ENCODE results near the gene DOP1B. TPM values are rescaled to one million over a fixed set of nuclear protein-coding genes. Genes with fewer than 3 reads are reported as not detected.
"Not testable (repeated sequence)": the region's sequence is repeated elsewhere in the genome, so short reads cannot be mapped to it uniquely, and the experiment has no call there.

The DOP1B gene
- total RNA-seq, 2 donors from 2014 or later, result 12.1 to 12.9 TPM

DNA sequence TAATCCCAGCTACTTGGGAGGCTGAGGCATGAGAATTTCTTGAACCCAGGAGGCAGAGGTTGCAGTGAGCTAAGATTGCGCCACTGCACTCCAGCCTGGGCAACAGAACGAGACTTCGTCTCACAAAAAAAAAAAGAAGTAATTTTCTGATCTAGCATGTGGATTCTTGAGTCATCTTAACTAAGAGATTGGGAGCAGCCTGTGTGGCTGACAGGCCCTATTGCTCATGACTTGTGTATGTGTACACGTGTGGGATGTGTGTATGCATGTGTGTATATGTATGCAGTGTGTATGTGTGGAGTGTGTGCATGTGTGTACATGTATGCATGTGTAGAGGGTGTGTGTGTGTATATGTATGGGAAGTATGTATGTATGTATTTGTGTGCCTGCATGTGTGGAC is 29.5 kb downstream of the DOP1B start:
- Mint-ChIP-seq H3K36me3 (peaks cover 0 to 4% of the 10 kb centered on the region in 2 donors), H3K27ac (no peak overlapping the region), H3K9me3 (no peaks in the 10 kb centered on the region)
- no peak for ATAC-seq
- DNase-seq (ENCODE audit: low spot score in 2 of 2), result no peak

DNA sequence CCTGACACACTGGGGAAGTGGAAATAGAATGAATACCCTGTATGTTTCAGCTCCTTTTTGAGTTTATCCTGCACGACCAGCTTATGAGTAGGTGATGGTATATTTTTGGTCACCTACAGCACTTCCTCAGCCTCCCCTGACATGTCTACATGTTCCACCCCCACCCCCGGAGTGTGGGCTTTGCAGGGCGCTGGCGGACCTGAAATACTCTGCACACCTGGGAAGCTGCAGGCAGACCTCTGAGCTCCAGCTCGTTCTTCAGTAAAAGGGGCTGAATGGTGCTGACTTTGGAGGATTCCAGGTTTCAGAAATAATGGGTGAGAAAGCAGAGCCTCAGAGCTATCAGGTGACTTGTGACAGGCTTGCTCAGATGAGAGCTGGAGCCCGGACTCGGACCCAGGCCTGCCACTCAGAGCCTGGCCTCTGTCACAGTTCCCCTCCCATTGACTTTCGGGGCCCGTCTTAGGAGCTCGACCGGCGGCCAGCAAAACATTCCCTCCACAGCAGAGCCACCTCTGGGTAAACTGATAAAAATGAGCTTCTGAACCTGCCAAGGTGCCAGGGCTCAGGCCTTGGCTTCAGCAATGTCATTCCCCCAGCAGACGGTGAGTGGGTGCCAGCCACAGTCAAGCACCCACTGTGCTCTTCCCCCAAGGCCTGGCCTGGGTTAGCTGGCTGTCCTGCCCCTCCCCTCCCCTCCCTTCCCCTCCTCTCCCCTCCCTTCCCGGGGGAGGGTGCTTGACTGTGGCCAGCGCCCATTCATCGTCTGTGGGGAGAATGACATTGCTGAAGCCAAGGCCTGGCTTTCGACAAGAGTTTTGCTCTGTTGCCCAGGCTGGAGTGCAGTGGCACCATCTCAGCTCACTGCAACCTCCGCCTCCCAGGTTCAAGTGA is 30.1 kb downstream of the DOP1B start:
- DNase-seq (ENCODE audit: low spot score in 2 of 2) (no peak), ATAC-seq (no peak)
- Mint-ChIP-seq H3K9me3 (no peaks in the 10 kb centered on the region), H3K27ac (no peak overlapping the region), H3K36me3 (peaks cover 0 to 4% of the 10 kb centered on the region in 2 donors)

DNA sequence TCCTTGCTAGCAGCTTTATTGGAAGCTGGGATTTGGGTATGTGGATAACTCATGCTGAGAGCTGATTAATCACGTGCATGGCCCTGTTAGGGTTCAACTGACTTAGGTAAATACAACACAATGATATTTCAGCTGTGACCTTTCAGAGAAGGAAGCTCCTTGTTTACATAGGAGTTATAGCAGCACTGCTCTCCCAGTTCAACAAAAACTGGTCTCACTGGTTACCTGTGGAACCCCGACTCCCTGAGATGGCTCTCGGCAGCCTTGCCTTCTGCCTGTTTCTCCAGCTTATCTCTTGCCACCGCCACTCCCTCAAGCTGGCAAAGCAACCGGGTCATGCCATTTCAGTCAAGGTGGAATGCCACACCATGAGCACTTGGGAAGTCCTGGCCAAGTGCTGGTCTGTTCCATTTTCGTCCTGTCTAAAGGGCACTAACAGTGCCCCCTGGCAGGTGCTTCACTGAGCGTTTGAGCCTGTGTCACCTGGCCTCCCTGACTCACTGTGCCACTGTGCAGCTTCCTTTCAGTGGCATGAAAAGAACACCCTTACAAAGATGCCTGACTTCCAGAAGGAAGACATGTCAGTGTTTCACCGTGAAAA is 31.6 kb downstream of the DOP1B start:
- H3K36me3 Mint-ChIP-seq, result peaks cover 0 to 4% of the 10 kb centered on the region in 2 donors
- no peaks in the 10 kb centered on the region for H3K9me3 Mint-ChIP-seq
- DNase-seq (ENCODE audit: low spot score in 2 of 2) (no peak), ATAC-seq (peak in 1 of 2 donors; percentile 37)
- no peak overlapping the region for H3K27ac Mint-ChIP-seq

DNA sequence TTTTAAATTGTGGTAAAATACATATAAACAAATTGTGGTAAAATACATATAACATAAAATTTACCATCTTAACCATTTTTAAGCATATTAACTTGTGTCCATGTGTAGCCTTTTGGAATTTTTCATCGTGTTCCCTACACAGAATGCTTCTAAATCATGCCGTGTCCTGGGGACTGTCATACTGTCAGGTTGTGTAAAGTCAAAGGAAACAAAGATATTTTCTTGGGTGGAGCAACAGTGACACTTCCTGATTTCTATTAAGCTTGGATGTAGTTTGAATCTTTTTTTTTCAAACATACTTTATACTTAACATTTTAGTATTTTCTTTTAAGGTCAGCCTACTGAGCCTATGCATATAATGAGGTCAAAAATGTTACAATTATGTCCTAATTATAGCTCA is 32.3 kb downstream of the DOP1B start:
- Mint-ChIP-seq H3K9me3 (no peaks in the 10 kb centered on the region), H3K27ac (no peak overlapping the region), H3K36me3 (peaks cover 0 to 4% of the 10 kb centered on the region in 2 donors)
- ATAC-seq, result no peak
- DNase-seq (ENCODE audit: low spot score in 2 of 2), result no peak

DNA sequence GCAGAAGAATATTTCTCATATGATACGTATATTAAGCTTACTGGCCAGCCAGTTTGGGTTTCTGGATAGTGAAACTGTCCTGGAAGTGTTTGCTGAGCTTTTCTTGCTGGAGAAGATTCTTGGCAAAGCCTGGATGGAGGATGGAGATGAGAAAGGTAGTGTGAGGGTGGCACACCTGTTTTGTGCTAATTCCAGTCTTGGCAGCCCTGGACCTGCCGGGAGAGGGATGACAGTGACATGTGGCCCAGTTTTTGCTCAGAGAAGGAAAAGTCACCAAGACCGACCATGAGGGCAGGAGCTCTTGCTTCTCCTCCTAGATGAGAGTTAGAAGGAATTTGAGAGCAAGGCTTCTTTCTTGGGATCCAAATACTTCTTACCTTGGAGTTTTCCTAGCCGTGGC is 34.1 kb downstream of the DOP1B start:
- peaks cover 0 to 4% of the 10 kb centered on the region in 2 donors for H3K36me3 Mint-ChIP-seq
- ATAC-seq, result no peak

DNA sequence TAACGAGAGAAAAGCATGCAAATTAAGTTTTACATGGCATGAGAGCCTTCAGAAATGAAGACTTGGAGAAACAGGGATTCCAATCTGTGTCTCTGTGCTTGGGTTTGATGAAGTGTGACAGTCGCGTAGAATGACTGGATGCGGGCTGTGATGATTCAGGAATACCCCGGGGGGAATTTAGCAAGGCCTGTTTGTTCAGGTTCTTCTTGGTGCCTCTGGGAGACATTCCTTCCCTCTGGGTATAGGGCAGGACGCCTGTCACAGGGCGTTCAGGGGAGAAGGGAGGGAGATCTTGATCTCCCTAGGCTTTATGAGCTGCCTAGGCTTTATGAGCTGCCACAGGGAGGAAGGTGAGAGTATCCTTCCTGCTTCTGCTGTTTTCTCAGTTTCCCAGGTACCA is 36.6 kb downstream of the DOP1B start:
- ATAC-seq, result no peak
- Mint-ChIP-seq H3K27ac (no peak overlapping the region), H3K9me3 (no peaks in the 10 kb centered on the region), H3K36me3 (peaks cover 0 to 4% of the 10 kb centered on the region in 2 donors)
- DNase-seq (ENCODE audit: low spot score in 2 of 2), result no peak

More for the DNA sequence above, 34.1 kb downstream of the DOP1B start:
- Mint-ChIP-seq H3K9me3 (no peaks in the 10 kb centered on the region), H3K27ac (peak overlapping the region in 1 of 2 donors; percentile 59)
- DNase-seq (ENCODE audit: low spot score in 2 of 2), result no peak

DNA sequence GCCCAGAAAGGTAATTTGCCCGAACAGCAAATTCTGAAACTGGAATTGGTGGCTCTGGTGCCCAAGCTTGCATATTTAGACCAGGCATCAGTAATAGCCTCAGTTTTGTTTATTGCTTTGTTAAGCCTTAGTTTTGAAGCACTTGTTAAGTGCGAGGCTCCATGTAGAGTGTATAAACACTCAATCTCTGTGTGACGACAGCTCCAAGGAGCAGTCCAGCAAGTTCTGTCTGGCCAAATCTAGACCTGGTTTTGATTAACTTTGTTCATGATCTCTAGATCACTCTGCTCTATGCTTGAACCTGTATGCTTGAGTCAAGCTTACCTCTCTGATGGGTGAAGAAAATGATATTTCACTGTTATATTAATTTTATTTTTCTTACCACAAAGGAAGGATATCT is 37.4 kb downstream of the DOP1B start:
- ATAC-seq, result no peak
- no peak for DNase-seq (ENCODE audit: low spot score in 2 of 2)
- Mint-ChIP-seq H3K27ac (no peak overlapping the region), H3K36me3 (peaks cover 0 to 10% of the 10 kb centered on the region in 2 donors), H3K9me3 (no peaks in the 10 kb centered on the region)

DNA sequence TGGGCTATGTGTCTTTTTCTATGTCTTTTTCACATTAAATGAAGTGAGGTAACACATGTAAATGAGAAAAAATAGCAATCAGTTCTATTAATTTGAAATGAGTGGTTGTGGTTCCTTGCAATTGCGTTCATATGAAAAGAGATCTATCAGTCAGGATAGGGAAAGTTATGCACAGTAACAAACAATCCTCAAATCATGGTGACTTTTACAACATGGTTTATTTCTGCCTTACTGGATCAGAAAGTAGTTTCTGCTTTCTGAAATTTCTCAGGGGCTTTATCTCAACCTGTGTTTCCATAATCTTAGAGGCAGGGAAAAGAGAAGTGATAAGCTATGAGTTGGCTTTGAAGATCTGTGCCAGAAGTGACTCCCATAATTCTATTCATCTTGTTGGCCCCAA is 39.0 kb downstream of the DOP1B start:
- Mint-ChIP-seq H3K9me3 (no peaks in the 10 kb centered on the region), H3K27ac (no peak overlapping the region), H3K36me3 (peaks cover 0 to 11% of the 10 kb centered on the region in 2 donors)
- DNase-seq (ENCODE audit: low spot score in 2 of 2), result no peak
- ATAC-seq, result no peak

DNA sequence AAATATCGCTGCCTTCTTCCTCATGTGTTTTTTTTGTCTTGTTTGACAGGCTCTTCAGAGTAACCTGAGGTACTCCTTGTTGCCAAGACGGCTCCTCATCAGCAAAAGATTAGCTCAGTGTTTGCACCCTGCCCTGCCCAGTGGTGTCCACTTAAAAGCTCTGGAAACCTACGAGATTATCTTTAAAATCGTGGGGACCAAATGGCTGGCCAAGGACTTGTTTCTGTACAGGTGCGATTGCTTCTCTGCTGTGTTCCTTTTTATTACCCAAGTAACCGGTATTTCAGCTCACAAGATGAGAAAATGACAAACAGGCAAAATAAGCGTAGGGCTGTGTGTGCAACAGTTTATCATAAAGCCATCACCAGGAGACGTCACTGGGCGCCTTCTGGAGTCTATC is 42.4 kb downstream of the DOP1B start:
- Mint-ChIP-seq H3K36me3 (peaks cover 0 to 7% of the 10 kb centered on the region in 2 donors), H3K9me3 (no peaks in the 10 kb centered on the region), H3K27ac (no peak overlapping the region)
- DNase-seq (ENCODE audit: low spot score in 2 of 2) (no peak), ATAC-seq (no peak)

DNA sequence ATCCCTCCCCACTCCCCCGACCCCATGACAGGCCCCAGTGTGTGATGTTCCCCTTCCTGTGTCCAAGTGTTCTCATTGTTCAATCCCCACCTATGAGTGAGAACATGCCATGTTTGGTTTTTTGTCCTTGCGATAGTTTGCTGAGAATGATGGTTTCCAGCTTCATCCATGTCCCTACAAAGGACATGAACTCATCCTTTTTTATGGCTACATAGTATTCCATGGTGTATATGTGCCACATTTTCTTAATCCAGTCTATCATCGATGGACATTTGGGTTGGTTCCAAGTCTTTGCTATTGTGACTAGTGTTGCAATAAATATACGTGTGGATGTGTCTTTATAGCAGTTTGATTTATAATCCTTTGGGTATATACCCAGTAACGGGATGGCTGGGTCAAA is 43.0 kb downstream of the DOP1B start:
- DNase-seq (ENCODE audit: low spot score in 2 of 2); ATAC-seq; H3K36me3 Mint-ChIP-seq; H3K27ac Mint-ChIP-seq; H3K9me3 Mint-ChIP-seq: not testable (repeated sequence)

DNA sequence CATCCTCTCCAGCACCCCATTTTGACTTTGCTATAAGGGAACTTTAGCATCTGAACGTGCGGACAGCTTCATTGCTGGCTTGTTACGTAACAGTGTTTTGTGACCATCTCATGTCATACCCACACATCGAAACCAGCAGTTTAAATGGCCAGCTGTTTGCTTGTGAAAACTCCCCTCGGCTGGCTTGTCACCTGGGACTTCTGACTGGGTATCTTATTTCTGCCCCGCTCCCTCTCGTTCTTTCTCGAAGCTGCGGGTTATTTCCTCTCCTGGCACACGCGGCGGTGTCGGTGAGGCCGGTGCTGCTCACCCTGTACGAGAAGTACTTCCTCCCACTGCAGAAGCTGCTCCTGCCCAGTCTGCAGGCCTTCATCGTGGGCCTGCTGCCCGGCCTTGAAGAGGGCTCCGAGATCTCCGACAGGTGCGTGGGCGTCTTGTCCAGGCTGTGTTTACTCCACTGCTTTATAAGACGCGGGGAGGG is 43.5 kb downstream of the DOP1B start:
- ATAC-seq (no peak), DNase-seq (ENCODE audit: low spot score in 2 of 2) (no peak)
- H3K27ac Mint-ChIP-seq, result no peak overlapping the region

DNA sequence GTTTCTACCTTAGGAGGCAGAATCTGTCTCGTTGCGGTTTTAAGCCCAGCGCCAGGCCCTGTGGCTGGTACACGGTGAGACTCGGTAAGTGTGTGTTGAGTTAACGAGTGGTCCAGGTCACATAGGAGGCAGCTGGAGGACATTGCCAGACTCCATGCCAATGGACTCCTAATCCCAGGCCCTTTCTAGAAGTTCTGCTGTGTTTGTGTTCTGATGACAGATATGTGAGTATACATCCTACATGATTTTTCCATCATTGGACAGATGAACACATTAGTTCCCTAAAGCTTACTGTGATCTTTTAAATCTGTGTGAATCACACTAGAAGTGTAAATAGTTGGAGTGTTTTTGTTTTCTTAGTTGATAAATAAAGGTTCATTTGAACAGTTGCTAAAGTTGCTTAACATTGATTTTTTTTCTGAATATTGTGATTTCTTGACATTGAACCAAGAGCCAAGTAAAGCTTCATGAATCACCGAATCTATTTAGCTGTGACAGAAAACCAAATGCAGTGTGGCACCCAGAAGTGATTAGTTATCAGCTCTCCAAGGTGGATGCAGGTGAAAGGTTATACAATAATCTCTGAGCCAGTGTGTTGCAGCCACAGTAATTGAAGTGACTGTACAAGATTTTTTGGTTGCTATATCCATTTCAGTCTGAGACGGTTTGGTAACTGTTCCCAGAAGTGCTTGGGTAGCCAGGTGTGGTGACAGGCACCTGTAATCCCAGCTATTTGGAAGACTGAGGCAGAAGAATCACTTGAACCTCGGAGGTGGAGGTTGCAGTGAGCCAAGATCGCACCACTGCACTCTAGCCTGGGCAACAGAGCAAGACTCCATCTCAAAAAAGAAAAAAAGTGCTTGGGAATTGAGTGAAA is 46.3 kb downstream of the DOP1B start:
- peak in 1 of 2 donors; percentile 15 for ATAC-seq
- no peaks in the 10 kb centered on the region for H3K9me3 Mint-ChIP-seq
- no peak for DNase-seq (ENCODE audit: low spot score in 2 of 2)
- H3K27ac Mint-ChIP-seq, result no peak overlapping the region
- peaks cover 0 to 7% of the 10 kb centered on the region in 2 donors for H3K36me3 Mint-ChIP-seq

More for the DNA sequence above, 43.5 kb downstream of the DOP1B start:
- H3K36me3 Mint-ChIP-seq, result peaks cover 0 to 7% of the 10 kb centered on the region in 2 donors
- no peaks in the 10 kb centered on the region for H3K9me3 Mint-ChIP-seq

DNA sequence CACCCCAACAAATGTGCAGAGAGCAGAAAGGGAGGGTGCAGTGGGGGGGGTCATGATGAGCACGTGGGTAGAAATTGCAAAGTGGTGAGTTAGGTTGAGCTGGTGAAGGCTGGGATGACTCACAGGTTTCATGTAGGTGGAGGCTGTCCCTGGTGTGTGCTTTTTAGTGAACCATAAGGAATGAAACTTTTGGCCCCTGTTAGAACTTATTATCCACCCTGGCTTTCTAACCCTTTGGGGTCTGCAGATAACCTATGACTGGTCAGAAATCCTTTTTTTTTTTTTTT is 46.9 kb downstream of the DOP1B start:
- ATAC-seq, result peak; percentile 87 to 89

DNA sequence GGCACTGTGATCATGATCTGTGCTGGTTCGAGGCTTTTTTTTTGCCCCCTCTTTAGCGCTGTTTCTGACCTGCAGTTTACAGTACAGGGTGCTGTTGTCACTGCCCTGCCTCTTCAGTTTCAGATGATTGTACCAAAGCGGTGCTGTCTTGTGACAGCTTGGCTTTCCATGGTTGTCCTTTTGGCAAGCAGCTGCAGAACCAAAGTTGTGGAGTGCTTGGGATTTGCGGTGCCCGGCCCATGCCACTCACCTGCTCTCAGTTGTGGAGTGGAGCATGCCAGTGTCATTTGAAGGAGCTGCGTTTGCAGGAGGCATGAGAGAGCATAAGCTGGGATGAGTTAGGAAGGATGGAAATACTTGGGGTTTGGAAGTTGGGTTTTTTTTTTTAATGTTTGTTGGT is 48.4 kb downstream of the DOP1B start:
- ATAC-seq (no peak), DNase-seq (ENCODE audit: low spot score in 2 of 2) (no peak)
- H3K27ac Mint-ChIP-seq, result no peak overlapping the region
- H3K9me3 Mint-ChIP-seq, result no peaks in the 10 kb centered on the region
- H3K36me3 Mint-ChIP-seq, result peaks cover 0 to 6% of the 10 kb centered on the region in 2 donors

More for the DNA sequence above, 46.9 kb downstream of the DOP1B start:
- DNase-seq (ENCODE audit: low spot score in 2 of 2), result peak in 1 of 2 donors; percentile 31
- Mint-ChIP-seq H3K27ac (no peak overlapping the region), H3K36me3 (peaks cover 0 to 6% of the 10 kb centered on the region in 2 donors), H3K9me3 (no peaks in the 10 kb centered on the region)

DNA sequence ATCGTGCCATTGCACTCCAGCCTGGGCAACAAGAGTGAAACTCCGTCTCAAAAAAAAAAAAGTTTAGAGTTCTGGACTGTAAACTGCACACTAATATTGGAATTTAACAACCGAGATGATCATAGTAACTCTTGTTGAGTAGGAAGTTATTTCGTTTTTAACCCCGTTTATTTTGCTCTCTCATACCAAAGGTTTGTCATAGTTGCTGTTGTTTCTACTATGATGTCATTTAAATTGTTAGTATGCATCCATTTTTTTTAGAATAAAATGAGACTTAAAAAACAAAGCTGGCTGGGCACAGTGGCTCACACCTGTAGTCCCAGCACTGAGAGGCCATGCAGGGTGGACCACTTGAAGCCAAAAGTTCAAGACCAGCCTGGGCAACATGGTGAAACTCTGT is 49.3 kb downstream of the DOP1B start:
- DNase-seq (ENCODE audit: low spot score in 2 of 2) (no peak), ATAC-seq (no peak)
- no peaks in the 10 kb centered on the region for H3K9me3 Mint-ChIP-seq
- H3K27ac Mint-ChIP-seq, result no peak overlapping the region
- peaks cover 0 to 8% of the 10 kb centered on the region in 2 donors for H3K36me3 Mint-ChIP-seq

Data from activated naive CD4-positive, alpha-beta T cell treated with anti-CD3 and anti-CD28 coated beads, Interleukin-2, amount 50 U/mL, for 72 hours (primary cell).